ENCODE data around the gene ORM1.

The ORM1 gene

DNA sequence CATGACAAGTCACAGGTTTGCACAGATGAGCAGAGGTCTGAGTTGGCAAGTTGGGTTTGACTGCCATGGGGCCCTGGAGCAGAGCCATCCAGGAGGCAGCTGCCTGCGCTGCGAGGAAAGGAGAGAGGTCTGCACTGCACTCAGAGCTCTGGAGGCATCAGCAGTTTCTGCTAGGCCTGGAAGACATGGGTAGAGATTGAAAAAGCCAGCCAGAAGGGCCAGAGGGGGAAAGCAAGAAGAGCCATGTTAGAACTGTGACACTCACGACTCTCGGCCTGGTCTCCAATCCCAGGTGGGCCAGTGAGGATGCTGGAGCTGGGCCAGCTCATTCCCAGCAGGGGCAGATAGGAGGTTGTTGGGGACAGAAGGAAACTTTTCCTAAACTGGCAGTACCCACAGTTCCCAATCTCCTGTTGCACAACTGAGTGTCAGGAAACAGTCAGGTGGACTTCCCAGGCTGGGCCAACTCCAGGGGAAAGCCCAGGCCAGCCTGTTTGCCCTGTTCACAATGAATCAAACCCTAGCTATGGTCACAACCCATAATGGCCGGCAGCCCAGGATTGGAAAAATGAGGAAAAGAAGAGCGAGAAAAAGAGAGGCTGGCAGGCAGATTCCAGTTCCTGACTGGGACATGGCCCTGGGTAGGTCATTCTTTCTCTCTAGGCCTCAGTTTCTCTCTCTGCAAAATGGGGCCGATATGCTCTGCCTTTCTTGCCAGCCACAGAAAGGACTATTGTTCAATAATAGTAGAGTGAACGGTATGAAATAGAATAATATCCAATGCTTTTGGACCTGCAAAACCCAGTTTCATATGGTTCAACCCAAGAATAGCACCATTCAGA lies 7.8 kb upstream of the ORM1 start:
- no peak overlapping the region for H3K27ac ChIP-seq (ENCODE audit: low read length)
- H3K79me2 ChIP-seq (ENCODE audit: low read length): no peaks in the 10 kb centered on the region
- H3K4me1 ChIP-seq (ENCODE audit: low read length): 0 out of 2 replicates have a peak, but pooled peaks cover 3% of the 10 kb centered on the region
- H3K4me3 ChIP-seq (ENCODE audit: low read length): no peak overlapping the region
- no peak overlapping the region for H3K4me2 ChIP-seq (ENCODE audit: low read depth, low read length)
- no peaks in the 10 kb centered on the region for H3K36me3 ChIP-seq (replicated peaks; ENCODE audit: insufficient read depth, low read length)
- no peak overlapping the region for H2AFZ ChIP-seq (ENCODE audit: low read length)
- DNase-seq: no peak
- H3F3A ChIP-seq (ENCODE audit: insufficient read depth, low read length): no peaks in the 10 kb centered on the region
- H3K27me3 ChIP-seq (replicated peaks; ENCODE audit: insufficient read depth, low read length): no peaks in the 10 kb centered on the region
- H3K9me3 ChIP-seq (replicated peaks; ENCODE audit: insufficient read depth, low read length): no peaks in the 10 kb centered on the region
- H3K9ac ChIP-seq (ENCODE audit: low read length): no peak overlapping the region
- no peak for TF ChIP-seq EZH2 (optimal IDR thresholded peaks at IDR 0.05; ENCODE audit: low read depth, low read length)
- TF ChIP-seq, protein P1, sequence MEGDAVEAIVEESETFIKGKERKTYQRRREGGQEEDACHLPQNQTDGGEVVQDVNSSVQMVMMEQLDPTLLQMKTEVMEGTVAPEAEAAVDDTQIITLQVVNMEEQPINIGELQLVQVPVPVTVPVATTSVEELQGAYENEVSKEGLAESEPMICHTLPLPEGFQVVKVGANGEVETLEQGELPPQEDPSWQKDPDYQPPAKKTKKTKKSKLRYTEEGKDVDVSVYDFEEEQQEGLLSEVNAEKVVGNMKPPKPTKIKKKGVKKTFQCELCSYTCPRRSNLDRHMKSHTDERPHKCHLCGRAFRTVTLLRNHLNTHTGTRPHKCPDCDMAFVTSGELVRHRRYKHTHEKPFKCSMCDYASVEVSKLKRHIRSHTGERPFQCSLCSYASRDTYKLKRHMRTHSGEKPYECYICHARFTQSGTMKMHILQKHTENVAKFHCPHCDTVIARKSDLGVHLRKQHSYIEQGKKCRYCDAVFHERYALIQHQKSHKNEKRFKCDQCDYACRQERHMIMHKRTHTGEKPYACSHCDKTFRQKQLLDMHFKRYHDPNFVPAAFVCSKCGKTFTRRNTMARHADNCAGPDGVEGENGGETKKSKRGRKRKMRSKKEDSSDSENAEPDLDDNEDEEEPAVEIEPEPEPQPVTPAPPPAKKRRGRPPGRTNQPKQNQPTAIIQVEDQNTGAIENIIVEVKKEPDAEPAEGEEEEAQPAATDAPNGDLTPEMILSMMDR (IDR thresholded peaks at IDR 0.05; ENCODE audit: low read length): no peak
- TF ChIP-seq EZH2phosphoT487 (IDR thresholded peaks at IDR 0.05; ENCODE audit: low read length): no peak
- no peaks in the 10 kb centered on the region for H4K20me1 ChIP-seq (ENCODE audit: insufficient read depth, low read length)
- H3K9me2 ChIP-seq (replicated peaks; ENCODE audit: insufficient read depth, low read length): no peaks in the 10 kb centered on the region

DNA sequence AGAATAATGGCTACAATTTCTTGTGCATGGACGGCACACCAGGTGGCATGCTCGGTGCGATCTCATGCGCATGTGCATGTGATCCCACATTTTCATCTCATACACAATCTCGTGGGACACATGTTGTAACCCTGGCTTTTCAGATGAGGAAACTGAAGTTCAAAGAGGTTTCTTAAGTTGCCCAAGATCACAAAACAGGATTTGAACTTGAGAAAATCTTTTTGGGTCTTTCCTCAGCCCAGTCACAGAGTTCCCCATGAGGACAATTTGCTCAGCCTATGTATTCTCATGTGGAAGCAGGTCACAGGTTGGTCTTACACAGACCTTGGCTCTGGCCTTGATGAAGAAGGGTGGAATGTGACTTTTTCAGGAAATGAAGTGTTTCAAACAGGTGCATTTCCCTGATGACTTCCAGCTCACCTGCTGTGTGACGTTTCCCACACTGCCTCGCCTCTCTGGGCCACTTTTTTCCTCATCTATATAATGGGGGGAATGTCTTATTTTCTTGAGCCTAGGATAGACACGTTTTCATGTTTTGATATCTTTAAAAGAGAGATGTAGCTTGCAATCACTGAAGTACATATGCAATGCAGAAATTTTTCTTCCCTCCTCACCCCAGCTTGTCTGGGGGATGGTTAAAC lies 7.1 kb upstream of the ORM1 start:
- Histone ChIP-seq H3K9me3 (replicated peaks; ENCODE audit: insufficient read depth, low read length) (no peaks in the 10 kb centered on the region), H3K4me2 (ENCODE audit: low read depth, low read length) (no peak overlapping the region), H3K4me1 (ENCODE audit: low read length) (0 out of 2 replicates have a peak, but pooled peaks cover 3% of the 10 kb centered on the region), H3K36me3 (replicated peaks; ENCODE audit: insufficient read depth, low read length) (no peaks in the 10 kb centered on the region), H3K9ac (ENCODE audit: low read length) (no peak overlapping the region), H3F3A (ENCODE audit: insufficient read depth, low read length) (no peaks in the 10 kb centered on the region), H2AFZ (ENCODE audit: low read length) (no peak overlapping the region), H3K4me3 (ENCODE audit: low read length) (no peak overlapping the region), H3K27me3 (replicated peaks; ENCODE audit: insufficient read depth, low read length) (no peaks in the 10 kb centered on the region), H3K9me2 (replicated peaks; ENCODE audit: insufficient read depth, low read length) (no peaks in the 10 kb centered on the region), H4K20me1 (ENCODE audit: insufficient read depth, low read length) (no peaks in the 10 kb centered on the region), H3K79me2 (ENCODE audit: low read length) (no peaks in the 10 kb centered on the region), H3K27ac (ENCODE audit: low read length) (no peak overlapping the region)
- no peak for DNase-seq
- TF ChIP-seq, protein P1 (IDR thresholded peaks at IDR 0.05; ENCODE audit: low read length): no peak
- TF ChIP-seq EZH2 (optimal IDR thresholded peaks at IDR 0.05; ENCODE audit: low read depth, low read length) (no peak), EZH2phosphoT487 (IDR thresholded peaks at IDR 0.05; ENCODE audit: low read length) (no peak)

DNA sequence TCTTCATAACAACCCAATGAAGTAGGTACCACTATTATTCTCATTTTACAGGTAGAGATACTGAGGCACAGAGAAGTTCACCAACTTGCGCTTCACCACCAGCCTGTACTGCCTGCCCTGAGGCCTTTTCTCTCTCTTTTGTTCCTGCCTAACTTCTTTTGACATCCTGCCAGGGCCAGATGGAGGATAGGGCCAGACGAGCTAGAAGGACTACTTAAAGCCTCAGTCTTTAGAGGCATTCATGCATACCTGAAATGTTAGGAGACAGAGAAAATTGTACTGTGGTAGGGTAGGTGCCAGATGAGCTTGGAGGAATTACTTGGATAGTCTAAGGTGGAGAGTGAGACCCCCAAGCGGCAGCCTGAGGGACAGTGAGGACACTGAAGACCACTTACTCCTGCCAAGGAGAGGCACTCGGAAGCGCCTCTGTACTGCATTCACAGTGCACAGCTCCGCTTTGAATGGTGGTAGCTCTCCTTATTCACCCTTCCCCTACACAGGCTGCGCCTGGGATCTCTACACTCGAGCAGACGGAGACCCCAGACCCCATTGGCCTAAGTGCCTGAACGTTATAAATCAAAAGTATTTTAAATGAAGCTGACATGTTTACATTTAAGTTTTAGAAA lies 6.2 kb upstream of the ORM1 start:
- Histone ChIP-seq H3K9me3 (replicated peaks; ENCODE audit: insufficient read depth, low read length) (no peaks in the 10 kb centered on the region), H4K20me1 (ENCODE audit: insufficient read depth, low read length) (no peaks in the 10 kb centered on the region), H3K9ac (ENCODE audit: low read length) (no peak overlapping the region), H3F3A (ENCODE audit: insufficient read depth, low read length) (no peaks in the 10 kb centered on the region), H2AFZ (ENCODE audit: low read length) (no peak overlapping the region), H3K9me2 (replicated peaks; ENCODE audit: insufficient read depth, low read length) (no peaks in the 10 kb centered on the region), H3K27me3 (replicated peaks; ENCODE audit: insufficient read depth, low read length) (no peaks in the 10 kb centered on the region), H3K79me2 (ENCODE audit: low read length) (no peaks in the 10 kb centered on the region), H3K36me3 (replicated peaks; ENCODE audit: insufficient read depth, low read length) (no peaks in the 10 kb centered on the region), H3K4me2 (ENCODE audit: low read depth, low read length) (no peak overlapping the region), H3K4me3 (ENCODE audit: low read length) (no peak overlapping the region), H3K27ac (ENCODE audit: low read length) (no peak overlapping the region), H3K4me1 (ENCODE audit: low read length) (0 out of 2 replicates have a peak, but pooled peaks cover 3% of the 10 kb centered on the region)
- DNase-seq: no peak
- no peak for TF ChIP-seq EZH2phosphoT487 (IDR thresholded peaks at IDR 0.05; ENCODE audit: low read length)
- TF ChIP-seq, protein P1 (IDR thresholded peaks at IDR 0.05; ENCODE audit: low read length): no peak
